Parathyroid adenoma (tissue), 2 donors: ENCODE results near the gene ACAA1.
"Not testable (repeated sequence)": the region's sequence is repeated elsewhere in the genome, so short reads cannot be mapped to it uniquely, and the experiment has no call there.

ENCODE experiments used
- H2AFZ ChIP-seq: fragments of 300-600 bp; sonication (generic); one replicate; pipeline ENCODE4 v1.7.0; 2017; ENCODE audit warnings: antibody characterized with exemption, mild to moderate bottlenecking
- H3K27ac ChIP-seq: fragments of 300-600 bp; sonication (generic); one replicate; pipeline ENCODE4 v1.7.0; 2017
- H3K27me3 ChIP-seq: fragments of 300-600 bp; sonication (generic); one replicate; pipeline ENCODE4 v1.7.0; 2017; ENCODE audit warnings: low read length; ENCODE audit not compliant: control insufficient read depth, insufficient read depth
- H3K36me3 ChIP-seq: fragments of 300-600 bp; sonication (generic); one replicate; pipeline ENCODE4 v1.7.0; 2017; ENCODE audit warnings: low read length; ENCODE audit not compliant: control insufficient read depth, insufficient read depth
- H3K4me1 ChIP-seq: fragments of 300-600 bp; sonication (generic); one replicate; pipeline ENCODE4 v1.7.0; 2017; ENCODE audit warnings: control low read depth
- H3K4me2 ChIP-seq: fragments of 300-600 bp; sonication (generic); one replicate; pipeline ENCODE4 v1.7.0; 2017; ENCODE audit warnings: low read length
- H3K4me3 ChIP-seq: fragments of 300-600 bp; sonication (generic); one replicate; pipeline ENCODE4 v1.7.0; 2017; ENCODE audit warnings: low read depth, low read length
- H3K79me2 ChIP-seq: fragments of 300-600 bp; sonication (generic); one replicate; pipeline ENCODE4 v1.7.0; 2017; ENCODE audit warnings: control low read depth
- H3K9ac ChIP-seq: fragments of 300-600 bp; sonication (generic); one replicate; pipeline ENCODE4 v1.7.0; 2017; ENCODE audit warnings: mild to moderate bottlenecking
- H3K9me3 ChIP-seq: fragments of 300-600 bp; sonication (generic); one replicate; pipeline ENCODE4 v1.7.0; 2017; ENCODE audit warnings: low read length; ENCODE audit not compliant: control insufficient read depth
- TF ChIP-seq, protein P1 (sequence below): fragments of 300-600 bp; sonication (generic); IDR thresholded peaks from one replicate; pipeline ENCODE4 v1.7.0; 2017; ENCODE audit warnings: antibody characterized with exemption, mild to moderate bottlenecking
- donor health status: primary hyperparathyroidism.

Gene ACAA1

DNA sequence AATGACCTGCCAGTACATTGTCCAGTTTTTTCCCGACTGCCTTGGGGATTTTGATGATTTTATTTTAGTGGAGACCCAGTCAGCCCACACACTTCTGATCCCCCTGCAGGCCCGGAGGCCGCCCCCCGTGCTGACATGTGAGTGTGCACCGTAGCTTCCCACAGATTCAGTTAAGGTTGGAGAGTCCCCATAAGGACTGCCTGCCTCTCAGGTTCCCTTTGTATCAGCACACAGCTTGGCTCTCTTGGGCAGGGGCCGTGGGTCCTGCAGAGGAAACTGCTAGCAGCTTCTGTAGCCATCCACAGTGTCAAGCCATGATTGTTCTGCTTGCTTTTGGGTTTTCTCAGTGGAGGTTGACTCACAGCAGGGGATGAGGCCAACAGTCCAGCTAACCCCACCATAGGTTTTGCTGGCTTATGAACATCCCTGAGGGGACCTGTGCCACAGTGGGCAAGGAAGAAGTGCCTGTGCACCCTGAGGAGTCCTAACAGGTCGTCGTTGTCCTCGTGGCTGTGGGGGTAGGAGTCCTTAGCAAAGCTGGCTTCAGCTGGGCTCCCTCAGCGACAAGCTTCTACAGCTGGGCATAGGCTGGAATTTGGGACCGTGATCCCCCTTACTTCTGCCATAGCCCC, 51.5 kb downstream of the ACAA1 start:
- H3K36me3 ChIP-seq, result no peaks in the 10 kb centered on the region
- no peaks in the 10 kb centered on the region for H3K4me1 ChIP-seq
- H3K4me2 ChIP-seq, result no peak overlapping the region
- no peak overlapping the region for H2AFZ ChIP-seq
- H3K27me3 ChIP-seq, result no peaks in the 10 kb centered on the region
- H3K27ac ChIP-seq, result no peak overlapping the region
- no peaks in the 10 kb centered on the region for H3K79me2 ChIP-seq
- H3K9ac ChIP-seq, result no peak overlapping the region
- H3K9me3 ChIP-seq, result no peaks in the 10 kb centered on the region
- TF ChIP-seq, protein P1, sequence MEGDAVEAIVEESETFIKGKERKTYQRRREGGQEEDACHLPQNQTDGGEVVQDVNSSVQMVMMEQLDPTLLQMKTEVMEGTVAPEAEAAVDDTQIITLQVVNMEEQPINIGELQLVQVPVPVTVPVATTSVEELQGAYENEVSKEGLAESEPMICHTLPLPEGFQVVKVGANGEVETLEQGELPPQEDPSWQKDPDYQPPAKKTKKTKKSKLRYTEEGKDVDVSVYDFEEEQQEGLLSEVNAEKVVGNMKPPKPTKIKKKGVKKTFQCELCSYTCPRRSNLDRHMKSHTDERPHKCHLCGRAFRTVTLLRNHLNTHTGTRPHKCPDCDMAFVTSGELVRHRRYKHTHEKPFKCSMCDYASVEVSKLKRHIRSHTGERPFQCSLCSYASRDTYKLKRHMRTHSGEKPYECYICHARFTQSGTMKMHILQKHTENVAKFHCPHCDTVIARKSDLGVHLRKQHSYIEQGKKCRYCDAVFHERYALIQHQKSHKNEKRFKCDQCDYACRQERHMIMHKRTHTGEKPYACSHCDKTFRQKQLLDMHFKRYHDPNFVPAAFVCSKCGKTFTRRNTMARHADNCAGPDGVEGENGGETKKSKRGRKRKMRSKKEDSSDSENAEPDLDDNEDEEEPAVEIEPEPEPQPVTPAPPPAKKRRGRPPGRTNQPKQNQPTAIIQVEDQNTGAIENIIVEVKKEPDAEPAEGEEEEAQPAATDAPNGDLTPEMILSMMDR, result no peak
- H3K4me3 ChIP-seq, result no peak overlapping the region

DNA sequence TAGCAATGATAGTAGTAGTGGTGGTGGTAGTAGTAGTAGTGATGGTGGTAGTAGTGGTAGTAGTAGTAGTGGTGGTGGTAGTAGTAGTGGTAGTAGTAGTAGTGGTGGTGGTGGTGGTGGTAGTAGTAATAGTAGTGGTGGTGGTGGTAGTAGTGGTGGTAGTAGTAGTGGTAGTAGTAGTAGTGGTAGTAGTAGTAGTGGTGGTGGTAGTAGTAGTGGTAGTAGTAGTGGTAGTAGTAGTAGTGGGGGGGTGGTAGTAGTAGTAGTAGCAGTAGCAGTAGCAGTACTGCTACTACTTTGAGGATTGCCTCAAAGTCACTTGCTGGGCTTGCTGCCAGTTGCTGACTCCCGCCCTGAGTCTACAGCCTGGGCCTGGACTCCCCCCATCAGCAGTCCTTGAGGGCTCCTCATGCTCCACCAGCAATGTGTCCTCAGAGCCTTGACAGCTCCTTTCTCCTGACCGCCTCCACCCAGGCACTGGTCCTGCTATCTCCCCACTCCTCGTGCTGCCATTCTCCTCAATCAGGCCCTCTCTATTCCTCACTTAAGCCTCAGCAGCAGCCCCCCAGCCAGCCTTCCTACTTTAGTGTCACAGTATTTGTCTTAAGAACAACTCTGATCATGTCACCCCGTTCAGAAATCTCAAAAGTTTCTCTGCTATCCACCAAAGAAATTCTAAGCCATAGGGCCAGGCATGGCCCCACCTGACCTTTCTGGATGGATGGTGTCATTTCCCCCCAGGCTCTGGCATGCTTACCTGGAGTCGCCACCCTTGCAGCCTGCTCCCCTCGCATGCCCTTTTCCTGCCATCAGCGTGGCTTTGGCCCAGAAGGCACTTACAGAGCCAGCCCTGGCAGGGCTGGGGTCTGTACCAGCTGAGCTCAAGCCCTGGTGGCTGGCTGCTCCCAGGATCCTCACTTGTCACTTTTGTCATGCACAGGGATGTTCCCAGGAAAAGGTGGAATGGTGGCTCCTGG, 52.3 kb downstream of the ACAA1 start:
- Histone ChIP-seq H3K4me3 (no peak overlapping the region), H3K36me3 (no peaks in the 10 kb centered on the region), H3K27me3 (no peaks in the 10 kb centered on the region), H3K9me3 (no peaks in the 10 kb centered on the region), H3K27ac (no peak overlapping the region), H3K9ac (no peak overlapping the region), H3K4me1 (no peaks in the 10 kb centered on the region), H2AFZ (no peak overlapping the region), H3K79me2 (no peaks in the 10 kb centered on the region), H3K4me2 (no peak overlapping the region)
- TF ChIP-seq, protein P1, result no peak

DNA sequence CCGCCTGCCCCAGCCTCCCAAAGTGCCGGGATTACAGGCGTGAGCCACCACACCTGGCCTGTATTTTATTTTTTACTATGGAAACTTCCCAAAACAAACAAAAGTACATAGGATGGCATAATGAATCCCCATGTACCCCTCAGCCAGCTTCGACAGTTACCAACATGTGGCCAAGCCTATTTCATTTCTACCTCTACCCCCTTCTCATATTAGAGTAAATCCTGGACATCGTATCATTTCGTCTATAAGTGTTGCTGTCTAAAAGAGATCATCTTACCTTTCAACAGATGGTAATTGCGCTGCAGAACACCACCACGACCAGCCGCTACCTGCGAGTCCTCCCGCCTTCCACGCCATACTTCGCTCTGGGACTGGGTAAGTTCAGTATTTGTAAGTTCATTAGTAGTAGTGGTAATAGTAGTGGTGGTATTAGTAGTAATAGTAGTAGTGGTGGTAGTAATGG, 53.0 kb downstream of the ACAA1 start:
- no peaks in the 10 kb centered on the region for H3K9me3 ChIP-seq
- no peak overlapping the region for H3K9ac ChIP-seq
- H3K4me3 ChIP-seq, result no peak overlapping the region
- no peak overlapping the region for H3K27ac ChIP-seq
- H3K79me2 ChIP-seq, result no peaks in the 10 kb centered on the region
- H3K4me1 ChIP-seq, result no peaks in the 10 kb centered on the region
- no peak overlapping the region for H3K4me2 ChIP-seq
- no peaks in the 10 kb centered on the region for H3K27me3 ChIP-seq
- H2AFZ ChIP-seq, result no peak overlapping the region
- H3K36me3 ChIP-seq, result no peaks in the 10 kb centered on the region
- TF ChIP-seq, protein P1, result no peak

DNA sequence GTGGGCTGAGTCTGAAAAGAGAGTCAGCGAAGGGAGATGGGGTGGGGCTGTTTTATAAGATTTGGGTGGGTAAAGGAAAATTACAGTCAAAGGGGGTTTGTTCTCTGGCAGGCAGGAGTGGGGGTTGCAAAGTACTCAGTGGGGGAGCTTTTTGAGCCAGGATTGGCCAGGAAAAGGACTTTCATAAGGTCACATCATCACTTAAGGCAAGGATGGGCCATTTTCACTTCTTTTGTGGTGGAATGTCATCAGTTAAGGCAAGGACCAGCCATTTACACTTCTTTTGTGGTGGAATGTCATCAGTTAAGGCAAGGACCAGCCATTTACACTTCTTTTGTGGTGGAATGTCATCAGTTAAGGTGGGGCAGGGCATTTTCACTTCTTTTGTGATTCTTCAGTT, 53.7 kb downstream of the ACAA1 start:
- not testable (repeated sequence) for H3K27me3 ChIP-seq, H3K4me2 ChIP-seq, H3K9me3 ChIP-seq, H3K79me2 ChIP-seq, H3K9ac ChIP-seq, H3K4me1 ChIP-seq, H3K27ac ChIP-seq, H2AFZ ChIP-seq, H3K36me3 ChIP-seq, H3K4me3 ChIP-seq

DNA sequence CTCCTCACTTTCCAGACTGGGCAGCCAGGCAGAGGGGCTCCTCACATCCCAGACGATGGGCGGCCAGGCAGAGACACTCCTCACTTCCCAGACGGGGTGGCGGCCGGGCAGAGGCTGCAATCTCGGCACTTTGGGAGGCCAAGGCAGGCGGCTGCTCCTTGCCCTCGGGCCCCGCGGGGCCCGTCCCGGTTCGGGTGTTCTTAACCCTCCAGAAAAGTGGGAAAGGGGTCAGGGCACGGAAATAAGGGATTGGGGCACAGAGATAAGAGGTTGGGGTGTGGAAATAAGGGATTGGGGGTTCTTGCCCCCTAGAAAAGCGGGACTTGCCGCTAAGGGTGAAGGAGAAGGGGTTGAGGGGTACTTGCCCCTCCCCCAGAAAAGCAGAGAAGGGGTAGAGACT, 54.6 kb downstream of the ACAA1 start:
- H3K27ac ChIP-seq, H3K9me3 ChIP-seq, H3K36me3 ChIP-seq, H3K4me3 ChIP-seq, H3K4me1 ChIP-seq, H2AFZ ChIP-seq, H3K79me2 ChIP-seq, H3K4me2 ChIP-seq, H3K27me3 ChIP-seq, H3K9ac ChIP-seq: not testable (repeated sequence)

DNA sequence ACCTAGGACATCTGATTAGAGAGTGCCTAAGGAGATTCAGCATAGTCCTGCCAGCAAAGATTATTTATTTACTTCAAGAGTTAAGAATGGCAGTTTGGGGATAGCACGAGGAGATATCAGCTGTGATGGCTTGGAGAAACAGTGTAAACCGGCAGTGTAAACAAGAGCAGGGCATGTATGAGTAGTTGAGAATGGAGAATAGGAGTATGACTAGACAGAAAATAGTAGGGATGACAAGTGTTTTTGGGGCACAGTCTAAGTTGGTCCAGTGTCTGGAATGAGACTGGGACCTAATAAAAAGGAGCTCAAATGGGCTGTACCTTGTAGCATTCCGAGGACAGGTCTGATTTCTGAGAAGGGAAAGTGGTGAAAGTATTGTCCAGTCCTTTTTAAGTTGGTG, 59.9 kb downstream of the ACAA1 start:
- H3K4me3 ChIP-seq, H3K27ac ChIP-seq, H3K79me2 ChIP-seq, H2AFZ ChIP-seq, H3K9me3 ChIP-seq, H3K27me3 ChIP-seq, H3K9ac ChIP-seq, H3K4me1 ChIP-seq, H3K36me3 ChIP-seq, H3K4me2 ChIP-seq: not testable (repeated sequence)
